Measurements from ENCODE around the gene MALT1. TPM values are rescaled to one million over a fixed set of nuclear protein-coding genes. Genes with fewer than 3 reads are reported as not detected.

Gene MALT1
- polyA plus RNA-seq, 2 of the 4 experiments (the other 2 are of a cell fraction), result 30.7 to 34.0 TPM

- WGBS (ENCODE audit: missing lambda C conversion rate), result 94% methylated on average over 6 of the region's 6 CpGs
- no peak for DNase-seq (ENCODE audit: low read depth in 1 of 2, low spot score in 1 of 2)
- Histone ChIP-seq H3K4me2 (no peak overlapping the region), H3K27ac (no peak overlapping the region), H3K4me1 (peaks cover 8% of the 10 kb centered on the region), H3K9me3 (no peaks in the 10 kb centered on the region), H3K4me3 (no peak overlapping the region)
- TF ChIP-seq HEYL (CRISPR knock-in tag; IDR thresholded peaks at IDR 0.05) (no peak), FOSB (CRISPR knock-in tag; IDR thresholded peaks at IDR 0.05) (no peak), MYC (IDR thresholded peaks at IDR 0.05; ENCODE audit: borderline replicate concordance, low read length) (no peak), CHD2 (IDR thresholded peaks at IDR 0.05; ENCODE audit: low read length, partially characterized antibody) (no peak), TFCP2L1 (CRISPR knock-in tag; IDR thresholded peaks at IDR 0.05) (no peak), RARB (CRISPR knock-in tag; IDR thresholded peaks at IDR 0.05) (no peak), ZNF302 (CRISPR knock-in tag; IDR thresholded peaks at IDR 0.05) (no peak), HOXB13 (CRISPR knock-in tag; IDR thresholded peaks at IDR 0.05; ENCODE audit: low read depth) (no peak), ESRRA (IDR thresholded peaks at IDR 0.05; ENCODE audit: borderline replicate concordance, low read length) (no peak), BCL3 (IDR thresholded peaks at IDR 0.05) (no peak), ZFP36 (IDR thresholded peaks at IDR 0.05; ENCODE audit: borderline replicate concordance, partially characterized antibody) (no peak), SMC3 (IDR thresholded peaks at IDR 0.05) (no peak), KDM5A (IDR thresholded peaks at IDR 0.05) (no peak), NR3C1 (IDR thresholded peaks at IDR 0.05) (no peak)
- ATAC-seq, result no peak
- CTCF ChIA-PET, result interaction anchor here (0.8 kb wide), 1 partner anchor 66 kb away, joined by 3 read pairs; no protein-coding TSS in a partner anchor
- POLR2A ChIA-PET, result no interaction called here
- FAIRE-seq, result no peak
Observed at GRCh38 chr18:58687871-58688308, 16.6 kb downstream of the MALT1 start.

DNA sequence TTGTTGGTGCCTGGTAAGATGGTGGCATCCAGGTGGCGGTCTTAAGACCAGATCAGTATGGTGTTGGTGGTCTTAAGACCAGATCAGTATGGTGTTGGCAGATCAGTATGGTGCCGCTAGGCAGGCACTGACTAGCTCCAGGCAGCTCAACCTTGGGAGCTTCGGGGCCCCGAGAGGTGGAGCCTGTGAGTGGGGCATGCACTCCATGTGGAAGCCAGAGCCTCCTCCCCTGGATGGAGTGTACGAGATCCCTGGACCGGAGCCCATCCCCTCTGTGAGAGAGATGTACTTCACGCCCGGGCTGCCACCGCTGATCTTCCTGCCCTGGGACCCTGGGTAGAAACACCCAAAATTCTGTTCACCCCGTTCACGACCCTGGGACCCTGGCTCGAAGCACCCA is 19.0 kb downstream of the MALT1 start:
- DNase-seq (ENCODE audit: low read depth in 1 of 2, low spot score in 1 of 2), result no peak
- POLR2A ChIA-PET, result no interaction called here
- H3K27ac ChIP-seq, result no peak overlapping the region
- WGBS (ENCODE audit: missing lambda C conversion rate), result 96% methylated on average over 10 of the region's 12 CpGs
- no peaks in the 10 kb centered on the region for H3K4me1 ChIP-seq
- no peak for ATAC-seq
- TF ChIP-seq CBX2 (IDR thresholded peaks at IDR 0.05; ENCODE audit: borderline replicate concordance, low read depth) (no peak), HDAC2 (IDR thresholded peaks at IDR 0.05) (no peak), TFCP2L1 (CRISPR knock-in tag; IDR thresholded peaks at IDR 0.05) (no peak)
- CTCF ChIA-PET, result interaction anchor here (0.6 kb wide), 1 partner anchor 679 kb away, joined by 3 read pairs; no protein-coding TSS in a partner anchor
- no peaks in the 10 kb centered on the region for H3K9me3 ChIP-seq
- H3K4me2 ChIP-seq, result no peak overlapping the region
- no peak overlapping the region for H3K4me3 ChIP-seq
- no peak for FAIRE-seq

DNA sequence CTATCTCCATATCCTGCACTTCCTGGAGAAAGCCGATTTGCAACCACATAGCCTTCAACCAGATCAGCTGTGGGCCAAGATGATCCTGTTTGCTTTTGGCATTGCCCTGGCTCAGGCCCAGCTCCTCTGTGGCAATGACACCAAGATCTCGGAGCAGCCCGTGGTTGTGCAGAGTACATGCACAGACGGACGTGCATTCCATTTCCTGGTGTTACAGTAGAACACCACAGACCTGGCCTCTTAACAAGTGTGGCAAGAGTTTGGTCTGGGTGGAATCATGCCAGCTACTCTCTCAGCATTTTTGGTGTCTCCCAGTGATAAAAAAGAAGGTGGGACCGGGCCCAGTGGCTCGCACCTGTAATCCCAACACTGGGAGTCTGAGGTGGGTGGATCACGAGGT is 20.0 kb downstream of the MALT1 start:
- 92% methylated on average over 4 of the region's 8 CpGs for WGBS (ENCODE audit: missing lambda C conversion rate)
- no peak overlapping the region for H3K4me3 ChIP-seq
- CTCF ChIA-PET, result no interaction called here
- no peak for FAIRE-seq
- H3K4me1 ChIP-seq, result no peaks in the 10 kb centered on the region
- ATAC-seq, result no peak
- no peak for TF ChIP-seq NR3C1 (IDR thresholded peaks at IDR 0.05)
- no peak for TF ChIP-seq POLR2A (IDR thresholded peaks at IDR 0.05; ENCODE audit: low read length)
- TF ChIP-seq, protein P1, sequence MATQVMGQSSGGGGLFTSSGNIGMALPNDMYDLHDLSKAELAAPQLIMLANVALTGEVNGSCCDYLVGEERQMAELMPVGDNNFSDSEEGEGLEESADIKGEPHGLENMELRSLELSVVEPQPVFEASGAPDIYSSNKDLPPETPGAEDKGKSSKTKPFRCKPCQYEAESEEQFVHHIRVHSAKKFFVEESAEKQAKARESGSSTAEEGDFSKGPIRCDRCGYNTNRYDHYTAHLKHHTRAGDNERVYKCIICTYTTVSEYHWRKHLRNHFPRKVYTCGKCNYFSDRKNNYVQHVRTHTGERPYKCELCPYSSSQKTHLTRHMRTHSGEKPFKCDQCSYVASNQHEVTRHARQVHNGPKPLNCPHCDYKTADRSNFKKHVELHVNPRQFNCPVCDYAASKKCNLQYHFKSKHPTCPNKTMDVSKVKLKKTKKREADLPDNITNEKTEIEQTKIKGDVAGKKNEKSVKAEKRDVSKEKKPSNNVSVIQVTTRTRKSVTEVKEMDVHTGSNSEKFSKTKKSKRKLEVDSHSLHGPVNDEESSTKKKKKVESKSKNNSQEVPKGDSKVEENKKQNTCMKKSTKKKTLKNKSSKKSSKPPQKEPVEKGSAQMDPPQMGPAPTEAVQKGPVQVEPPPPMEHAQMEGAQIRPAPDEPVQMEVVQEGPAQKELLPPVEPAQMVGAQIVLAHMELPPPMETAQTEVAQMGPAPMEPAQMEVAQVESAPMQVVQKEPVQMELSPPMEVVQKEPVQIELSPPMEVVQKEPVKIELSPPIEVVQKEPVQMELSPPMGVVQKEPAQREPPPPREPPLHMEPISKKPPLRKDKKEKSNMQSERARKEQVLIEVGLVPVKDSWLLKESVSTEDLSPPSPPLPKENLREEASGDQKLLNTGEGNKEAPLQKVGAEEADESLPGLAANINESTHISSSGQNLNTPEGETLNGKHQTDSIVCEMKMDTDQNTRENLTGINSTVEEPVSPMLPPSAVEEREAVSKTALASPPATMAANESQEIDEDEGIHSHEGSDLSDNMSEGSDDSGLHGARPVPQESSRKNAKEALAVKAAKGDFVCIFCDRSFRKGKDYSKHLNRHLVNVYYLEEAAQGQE (IDR thresholded peaks at IDR 0.05), result no peak
- TF ChIP-seq SMC3 (IDR thresholded peaks at IDR 0.05), result no peak
- no peak for TF ChIP-seq NFE2L2 (conservative IDR thresholded peaks at IDR 0.05; ENCODE audit: low read length)
- TF ChIP-seq MYC (IDR thresholded peaks at IDR 0.05; ENCODE audit: borderline replicate concordance, low read length), result no peak
- no peak overlapping the region for H3K4me2 ChIP-seq
- H3K9me3 ChIP-seq, result no peaks in the 10 kb centered on the region
- H3K27ac ChIP-seq, result no peak overlapping the region
- POLR2A ChIA-PET, result no interaction called here
- DNase-seq (ENCODE audit: low read depth in 1 of 2, low spot score in 1 of 2), result no peak

All from A549 (cell line).